Measurements from ENCODE around the gene ZNF106.

The ZNF106 gene

DNA sequence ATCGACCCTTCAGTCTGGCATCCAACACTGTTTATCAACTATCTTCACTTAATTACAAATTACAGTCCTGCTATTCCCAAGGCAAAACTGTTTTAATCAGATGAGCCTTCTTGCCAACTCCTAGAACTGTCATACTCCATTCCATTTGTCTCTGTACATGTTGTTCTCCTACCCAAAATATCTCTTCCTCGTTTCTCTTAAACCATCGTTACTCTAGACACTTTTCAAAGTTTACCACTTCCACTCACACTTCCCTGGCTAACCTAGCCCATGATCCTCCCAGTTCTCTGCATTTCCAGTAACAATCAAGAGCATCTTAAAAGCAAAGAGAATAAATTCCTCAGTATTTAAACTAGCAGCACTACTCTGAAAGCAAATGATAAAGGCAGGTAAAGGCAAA, 19.9 kb downstream of the ZNF106 start:
- DNase-seq: no peak

DNA sequence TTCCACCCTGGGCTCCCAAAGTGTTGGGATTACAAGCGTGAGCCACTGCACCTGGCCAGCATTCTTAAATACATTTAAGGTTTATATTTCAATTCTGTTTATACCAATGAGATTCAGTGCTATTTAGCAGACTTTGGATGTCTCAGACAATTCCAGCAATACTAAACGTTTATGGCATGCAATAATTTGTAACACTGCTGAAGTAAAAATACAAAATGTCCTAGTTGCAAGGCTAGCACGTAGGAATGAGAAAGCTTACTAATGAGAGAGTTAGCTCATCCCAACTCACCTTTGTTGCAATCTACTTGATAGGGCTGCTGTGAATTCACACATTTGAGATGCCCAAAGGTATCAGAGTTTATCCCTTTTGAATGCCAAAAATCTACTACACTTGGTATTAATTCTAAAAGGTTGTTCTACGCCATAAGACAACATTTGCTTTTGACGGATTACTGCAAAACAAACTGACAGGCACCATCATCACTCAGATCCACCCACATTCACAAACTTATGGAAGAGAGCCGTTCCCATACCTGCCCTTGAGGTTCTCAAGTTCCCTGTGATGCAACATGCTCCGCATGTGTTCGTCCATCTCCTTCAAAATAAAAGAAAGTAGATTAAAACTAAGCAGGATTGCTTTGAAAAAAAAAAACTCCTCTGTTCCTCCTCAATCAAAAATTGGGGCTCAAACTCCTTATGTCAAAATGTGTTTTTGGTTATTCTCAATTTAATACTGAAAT, 25.3 kb downstream of the ZNF106 start:
- DNase-seq: no peak

DNA sequence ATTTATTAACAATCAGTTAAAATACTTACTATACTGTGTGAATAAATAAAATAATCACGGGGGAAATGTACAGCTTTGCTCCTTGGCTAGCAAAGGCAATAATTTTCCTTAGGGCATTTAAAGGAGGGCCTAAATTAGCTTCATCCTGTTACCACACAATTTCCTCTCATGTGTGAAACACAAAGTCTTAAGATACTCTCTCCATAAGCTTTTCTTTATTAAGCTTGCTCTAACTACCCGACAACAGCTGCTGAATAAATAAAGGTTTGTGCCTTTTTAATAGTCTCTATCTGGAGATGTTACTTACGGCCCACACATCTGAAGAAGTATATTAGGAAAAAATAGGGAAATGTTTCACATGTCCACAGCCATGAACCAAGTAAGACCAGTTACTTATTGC, 29.7 kb downstream of the ZNF106 start:
- DNase-seq: no peak

DNA sequence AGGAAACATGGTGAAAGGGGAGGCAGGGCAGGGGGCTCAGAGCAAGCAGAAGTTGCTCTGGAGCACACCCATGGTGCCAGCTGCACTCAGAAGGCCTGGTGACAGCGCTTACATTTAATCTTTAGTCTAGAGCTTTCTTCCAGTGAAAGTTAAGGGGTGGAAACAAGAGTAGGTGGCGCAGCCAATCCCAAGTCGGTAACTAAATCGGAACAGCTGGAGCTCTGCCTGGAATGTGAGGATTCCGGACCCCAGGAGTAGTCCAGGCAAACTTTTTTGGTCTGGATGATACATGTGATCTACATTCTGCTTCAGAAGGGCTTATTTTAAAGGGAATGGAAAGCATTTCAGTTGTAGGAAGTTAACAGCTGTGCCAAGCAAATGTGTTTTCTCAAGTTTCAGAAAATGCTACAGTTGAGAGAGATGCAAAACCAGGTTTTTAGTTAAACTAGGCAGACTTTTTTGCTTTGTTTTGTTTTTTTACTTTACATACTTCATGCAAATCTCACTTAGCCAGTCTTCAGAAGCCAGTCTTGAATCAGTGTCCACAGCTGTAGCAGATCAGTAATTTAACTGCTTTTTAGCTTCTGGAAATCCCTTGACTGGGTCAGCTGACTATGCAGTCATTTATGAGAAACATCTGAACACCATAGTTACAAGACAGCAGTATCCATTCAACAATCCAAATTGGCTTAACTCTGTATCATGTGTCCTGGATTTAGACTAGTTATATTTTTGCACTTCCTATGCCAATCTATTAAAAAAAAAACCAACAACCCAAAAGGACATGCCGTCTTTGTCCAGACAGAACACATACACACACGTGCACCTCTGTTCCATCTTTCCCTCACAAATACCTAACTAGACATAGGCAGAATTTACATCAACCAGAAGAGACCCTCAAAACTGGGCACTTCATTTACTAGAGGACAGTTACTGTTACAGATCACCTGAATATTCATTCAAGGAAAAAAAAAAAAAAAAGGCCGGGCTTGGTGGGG, 33.2 kb downstream of the ZNF106 start:
- no peak for DNase-seq

DNA sequence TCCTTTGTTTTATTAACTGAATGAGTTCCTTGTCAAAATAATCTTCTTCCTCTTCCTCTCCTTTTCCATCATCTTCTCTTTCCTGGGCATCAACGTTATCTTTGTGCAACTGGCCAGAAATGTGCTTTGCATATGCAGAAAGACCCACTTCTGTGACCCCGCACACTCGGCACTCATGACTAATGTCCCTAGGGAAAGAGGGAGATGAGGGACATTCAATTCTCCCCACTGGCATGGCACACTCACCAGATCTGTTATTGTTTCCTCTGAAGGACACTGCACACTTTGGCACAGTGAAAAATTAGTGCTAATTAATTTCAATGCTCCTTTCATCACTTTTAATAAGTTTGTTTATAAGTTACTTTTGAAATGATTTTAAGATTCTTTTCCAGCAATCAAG, 34.0 kb downstream of the ZNF106 start:
- no peak for DNase-seq

DNA sequence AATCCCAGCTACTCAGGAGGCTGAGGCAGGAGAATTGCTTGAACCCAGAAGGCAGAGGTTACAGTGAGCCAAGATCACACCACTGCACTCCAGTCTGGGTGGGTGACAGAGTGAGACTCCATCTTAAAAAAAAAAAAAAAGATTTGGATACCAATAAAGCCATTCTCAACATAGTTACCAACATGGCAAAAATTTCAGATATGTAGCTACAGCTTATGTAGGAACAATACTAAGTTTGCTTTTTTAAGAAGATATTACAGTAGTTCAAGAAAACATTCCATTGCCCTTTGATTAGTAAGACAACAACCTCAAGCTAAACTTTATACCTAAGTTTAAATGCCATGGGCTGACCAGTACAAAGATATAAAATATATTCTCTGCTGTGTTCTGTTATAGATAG, 34.4 kb downstream of the ZNF106 start:
- no peak for DNase-seq

DNA sequence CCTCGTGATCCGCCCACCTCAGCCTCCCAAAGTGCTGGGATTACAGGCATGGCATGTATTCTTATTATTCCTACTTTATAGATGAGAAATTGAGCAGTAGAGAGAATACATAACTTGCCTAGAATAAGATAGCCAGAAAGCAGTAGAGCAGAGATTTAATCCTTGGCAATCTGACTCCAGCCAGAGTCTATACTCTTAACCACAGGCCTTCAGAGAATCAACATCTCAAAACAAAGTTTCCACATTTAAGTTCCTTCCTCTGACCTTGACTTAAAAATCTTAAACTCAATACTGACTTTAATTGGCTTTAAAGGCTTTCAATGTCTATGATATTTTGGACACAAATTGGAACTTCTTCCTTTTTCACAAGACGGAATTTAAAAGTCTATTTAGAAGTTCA, 37.1 kb downstream of the ZNF106 start:
- no peak for DNase-seq

DNA sequence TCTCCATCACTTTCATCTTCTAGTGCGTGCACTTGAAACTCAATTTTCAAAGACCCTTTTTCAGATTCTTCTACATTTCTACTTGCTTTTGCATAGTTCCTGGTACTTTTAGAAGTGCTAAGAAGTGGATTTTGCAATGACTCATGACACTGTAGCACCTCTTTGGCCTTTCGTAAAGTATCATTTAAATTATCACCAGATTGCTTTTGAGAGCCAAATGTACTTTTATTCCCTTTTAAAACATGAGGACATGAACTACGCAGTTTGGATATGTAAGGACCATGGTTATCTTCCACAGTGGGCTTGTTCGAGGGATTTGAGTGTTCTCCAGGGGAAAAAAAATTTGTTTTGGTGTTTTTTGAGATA, 40.5 kb downstream of the ZNF106 start:
- no peak for DNase-seq

DNA sequence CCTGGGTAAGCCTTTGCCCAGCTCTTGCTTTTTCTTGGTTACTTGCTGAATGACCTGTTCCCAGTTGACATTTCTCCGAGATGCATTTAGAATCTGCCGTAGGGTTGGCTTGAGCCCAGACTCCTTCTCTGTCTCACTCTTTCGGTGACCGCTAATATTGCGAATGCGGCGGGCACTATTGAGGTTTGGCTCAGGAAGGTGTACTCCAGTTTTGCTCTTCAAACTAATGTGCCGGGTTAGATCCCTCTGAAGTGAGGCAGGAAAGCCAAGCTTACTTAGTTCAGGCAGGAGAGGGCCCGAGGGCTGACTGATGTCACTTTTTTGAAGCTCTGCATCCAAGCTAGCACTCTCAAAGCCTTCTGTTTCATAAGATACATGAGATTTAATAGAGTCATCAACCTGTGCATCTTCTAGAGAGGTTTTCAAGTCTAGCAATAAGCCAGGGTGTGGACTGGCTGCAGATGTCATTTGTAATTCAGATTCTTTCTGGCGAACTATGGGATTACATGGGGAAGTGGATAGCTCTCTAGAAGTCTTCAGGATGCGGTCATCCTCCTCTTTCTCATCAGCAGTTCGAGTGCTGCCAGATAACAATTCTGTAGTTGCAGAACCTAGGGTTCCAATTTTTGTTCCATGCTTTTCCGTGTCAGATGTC, 41.0 kb downstream of the ZNF106 start:
- no peak for DNase-seq

DNA sequence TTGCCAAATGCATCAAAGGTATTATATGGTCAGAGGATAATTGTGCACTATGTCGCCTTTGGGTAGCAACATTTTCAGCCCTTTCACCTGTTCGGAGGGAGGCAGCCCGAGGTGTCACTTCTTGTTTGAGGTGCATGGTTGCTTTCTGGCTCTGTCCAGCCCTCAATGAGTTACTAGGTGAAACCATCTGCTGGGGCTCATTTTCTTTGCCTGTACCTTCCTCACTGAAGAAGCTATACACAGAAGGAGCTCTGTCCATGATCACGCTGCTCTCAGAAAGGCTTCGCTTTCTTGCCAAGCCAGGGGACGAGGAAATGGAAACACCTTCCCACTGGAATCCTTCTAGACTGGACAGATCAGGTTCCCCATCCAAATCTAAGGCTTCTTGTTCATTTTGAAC, 42.7 kb downstream of the ZNF106 start:
- DNase-seq: no peak

DNA sequence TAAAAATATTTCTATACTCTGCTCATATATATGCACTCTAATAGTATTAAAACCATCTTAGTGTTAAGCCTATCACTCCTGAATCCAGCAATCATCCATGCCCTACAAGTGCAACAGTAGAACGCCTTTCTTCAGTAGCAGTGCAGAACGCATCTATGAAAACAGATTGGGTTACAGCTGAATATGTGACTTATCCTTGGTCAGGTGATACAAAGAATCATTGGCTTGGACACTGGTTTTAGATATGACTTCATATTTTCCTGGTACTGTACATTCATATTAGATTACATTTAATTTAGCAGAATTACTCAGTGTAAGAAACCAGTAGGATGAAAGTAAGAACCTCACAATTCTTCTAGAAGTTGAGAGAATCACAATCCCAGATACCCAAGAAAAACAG, 43.3 kb downstream of the ZNF106 start:
- no peak for DNase-seq

DNA sequence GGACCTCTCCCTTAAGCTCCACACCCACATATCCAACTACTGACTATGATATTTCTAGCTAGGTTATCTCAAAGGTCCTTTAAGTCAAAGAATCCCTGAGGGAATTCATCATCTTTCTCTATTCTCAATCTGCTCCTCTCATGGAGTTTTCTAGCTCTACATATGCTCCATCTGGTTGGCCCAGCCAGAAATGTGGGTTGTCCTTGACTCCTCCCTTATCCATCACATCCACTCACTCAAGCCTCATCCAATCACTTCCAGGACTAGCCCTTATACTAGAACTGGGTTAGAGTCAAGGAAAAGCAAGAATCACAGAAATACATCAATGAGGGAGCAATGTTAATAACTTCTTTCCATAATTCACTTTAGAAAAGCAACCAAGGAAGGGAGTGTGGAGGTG, 45.4 kb downstream of the ZNF106 start:
- DNase-seq: no peak

DNA sequence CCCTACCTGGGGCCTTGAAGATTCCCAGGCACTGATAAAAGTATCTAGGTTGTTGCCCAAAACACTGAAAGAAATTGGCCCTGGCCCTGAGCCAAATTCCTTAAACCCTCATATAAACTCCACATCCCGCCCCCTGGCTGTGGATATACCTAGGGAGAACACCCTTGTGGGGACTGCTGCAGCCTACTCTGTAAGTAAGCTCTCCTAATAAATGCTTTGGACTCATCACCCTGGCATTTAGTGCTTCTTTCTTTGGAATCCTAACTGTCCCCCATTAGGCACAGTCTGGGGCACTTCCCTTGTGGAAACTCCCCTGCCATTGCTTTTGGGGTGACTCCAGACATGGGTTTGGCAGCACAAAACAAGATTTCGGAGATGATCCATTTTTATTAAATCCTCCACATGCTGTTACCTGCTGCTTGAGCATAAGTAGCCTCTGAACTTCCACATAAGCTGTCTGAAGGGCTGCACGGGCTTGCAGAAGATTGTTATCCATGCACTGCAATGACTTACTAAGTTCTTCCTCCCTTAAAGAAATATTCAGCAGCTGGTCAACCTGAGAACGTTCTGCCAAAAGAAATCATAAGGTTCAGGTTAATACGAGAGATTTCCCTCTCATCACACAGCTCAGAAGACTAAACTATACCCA, 46.4 kb downstream of the ZNF106 start:
- DNase-seq: no peak

DNA sequence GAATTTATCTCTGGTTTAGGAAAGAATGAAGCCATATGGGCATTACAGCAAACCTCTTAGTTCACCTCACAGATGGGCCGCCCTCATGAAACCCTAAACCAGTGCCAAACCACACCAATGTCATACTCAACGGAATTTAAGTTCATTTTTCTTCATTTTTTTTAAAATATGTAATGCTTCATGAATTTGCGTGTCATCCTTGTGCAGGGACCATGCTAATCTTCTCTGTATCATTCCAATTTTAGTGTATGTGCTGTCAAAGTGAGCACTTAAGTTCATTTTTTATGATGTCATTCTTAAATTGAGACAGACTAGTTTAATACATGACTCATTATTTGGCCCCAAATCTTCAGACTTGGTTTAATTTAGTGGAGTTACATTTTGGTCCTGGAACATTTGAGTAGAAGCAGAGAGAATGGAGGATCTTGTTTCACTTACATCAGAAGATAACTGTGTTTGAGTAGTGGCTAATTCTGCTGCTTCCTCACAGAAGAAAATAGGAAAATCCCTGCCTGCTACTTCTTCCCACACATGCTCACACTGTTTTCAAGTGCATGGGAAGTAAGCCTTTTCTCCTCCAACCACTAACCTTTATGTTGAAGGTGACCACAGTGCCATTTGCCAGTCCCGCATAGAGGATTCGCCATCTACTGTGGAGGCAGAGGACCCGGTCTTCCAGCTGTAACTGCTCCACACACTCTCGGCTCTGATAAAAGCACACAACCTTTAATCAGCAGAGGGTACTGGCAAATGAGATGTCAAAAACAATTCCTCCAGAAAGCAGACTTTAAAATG, 63.3 kb downstream of the ZNF106 start:
- no peak for DNase-seq

DNA sequence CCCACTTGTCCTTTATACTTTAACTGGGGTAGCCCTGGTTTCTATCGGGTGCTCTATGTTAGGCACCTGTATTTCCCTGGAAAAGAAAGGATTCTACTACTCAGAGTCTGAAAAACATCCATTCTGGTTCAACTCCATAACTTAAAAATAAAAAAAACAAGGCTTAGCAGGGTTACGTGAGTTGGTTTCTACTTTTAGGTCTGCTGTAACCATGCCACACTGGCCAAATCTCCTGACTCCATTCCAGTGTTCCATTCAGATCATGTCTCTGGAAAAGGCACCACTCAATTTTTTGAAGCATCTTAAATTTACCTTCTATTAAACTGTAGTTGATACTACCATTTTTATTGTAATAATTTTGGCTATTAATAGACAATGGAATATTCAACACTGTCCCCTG, 69.6 kb downstream of the ZNF106 start:
- no peak for DNase-seq

DNA sequence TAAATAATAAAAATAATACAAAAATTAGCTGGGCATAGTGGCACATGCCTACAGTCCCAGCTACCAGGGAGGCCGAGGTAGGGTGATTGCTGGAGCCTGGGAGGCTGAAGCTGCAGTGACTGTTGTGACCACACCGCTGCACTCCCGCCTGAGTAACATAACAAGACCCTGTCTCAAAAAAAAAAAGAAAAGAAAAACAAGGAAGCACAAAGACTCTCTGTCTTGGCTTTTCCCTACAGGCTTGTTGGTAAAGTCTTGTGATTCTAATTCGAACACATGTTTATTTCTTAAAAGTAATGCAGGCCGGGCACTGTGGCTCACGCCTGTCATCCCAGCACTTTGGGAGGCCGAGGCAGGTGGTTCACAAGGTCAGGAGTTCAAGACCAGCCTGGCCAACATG, 71.6 kb downstream of the ZNF106 start:
- no peak for DNase-seq

DNA sequence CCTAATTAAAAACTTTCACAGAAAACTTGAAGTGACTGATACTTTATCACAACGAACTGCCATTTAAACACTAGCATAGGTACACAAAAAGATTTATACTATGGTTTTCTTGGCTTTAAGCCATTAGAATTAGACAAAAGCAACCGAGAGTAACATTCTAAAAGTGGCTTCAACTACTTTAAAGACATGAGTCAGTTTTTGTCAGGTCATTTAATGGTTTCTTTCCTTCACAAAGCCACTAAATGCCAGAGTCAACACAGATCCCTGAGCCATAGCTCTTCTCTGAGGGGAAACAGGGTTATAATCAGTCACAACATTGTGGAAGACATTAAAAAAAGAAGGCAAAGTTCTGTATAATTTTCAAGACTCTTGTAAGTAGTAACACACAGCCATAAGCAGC, 77.0 kb downstream of the ZNF106 start:
- no peak for DNase-seq

DNA sequence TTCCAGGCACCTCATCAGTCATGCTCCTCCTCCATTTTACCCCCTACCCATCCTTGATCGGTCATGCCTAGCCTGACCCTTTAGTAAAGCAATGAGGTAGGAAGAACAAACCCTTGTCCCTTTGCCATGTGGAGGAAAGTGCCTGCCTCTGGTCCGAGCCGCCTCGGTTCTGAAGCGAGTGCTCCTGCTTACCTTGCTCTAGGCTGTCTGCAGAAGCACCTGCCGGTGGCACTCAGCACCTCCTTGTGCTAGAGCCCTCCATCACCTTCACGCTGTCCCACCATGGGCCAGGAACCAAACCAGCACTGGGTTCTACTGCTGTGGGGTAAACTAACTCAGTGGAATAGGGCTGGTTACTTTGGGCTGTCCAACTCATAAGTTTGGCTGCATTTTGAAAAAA, 79.1 kb downstream of the ZNF106 start:
- no peak for DNase-seq

DNA sequence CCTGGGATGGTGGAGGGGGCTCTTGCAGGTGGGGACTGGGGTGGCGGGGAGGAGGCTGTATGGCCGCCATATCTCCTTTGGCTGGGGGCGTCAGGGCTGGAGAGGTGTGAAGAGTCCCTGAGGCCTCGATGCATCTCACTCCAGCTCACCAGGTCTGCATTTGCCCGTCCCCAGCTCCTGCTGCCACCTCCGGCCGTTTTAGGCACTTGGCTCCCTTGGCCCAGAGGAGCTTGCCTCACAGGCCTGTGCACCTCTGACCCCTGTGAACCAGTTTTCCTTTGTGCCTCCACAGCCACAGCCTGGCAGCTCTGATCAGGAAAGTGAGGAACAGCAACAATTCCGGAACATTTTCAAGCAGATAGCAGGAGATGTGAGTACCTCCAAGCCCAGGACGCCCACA, 81.9 kb downstream of the ZNF106 start:
- DNase-seq: no peak

DNA sequence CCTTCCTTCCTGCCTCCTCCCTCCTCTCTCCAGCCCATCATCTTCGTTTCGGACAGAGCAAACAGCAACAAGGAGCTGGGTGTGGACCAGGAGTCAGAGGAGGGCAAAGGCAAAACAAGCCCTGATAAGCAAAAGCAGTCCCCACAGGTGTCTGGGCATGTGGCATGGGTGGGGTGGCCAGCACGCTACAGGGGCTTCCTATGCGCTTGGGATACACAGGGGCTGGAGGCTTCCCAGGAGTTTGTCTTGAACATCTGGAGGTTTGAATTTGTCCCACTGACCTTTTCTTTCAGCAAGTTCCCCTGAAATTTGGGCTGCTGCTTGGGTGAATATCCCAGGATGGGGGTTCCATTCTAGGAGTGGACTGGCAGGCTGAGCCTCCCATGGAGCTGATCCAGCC, 82.8 kb downstream of the ZNF106 start:
- no peak for DNase-seq

DNA sequence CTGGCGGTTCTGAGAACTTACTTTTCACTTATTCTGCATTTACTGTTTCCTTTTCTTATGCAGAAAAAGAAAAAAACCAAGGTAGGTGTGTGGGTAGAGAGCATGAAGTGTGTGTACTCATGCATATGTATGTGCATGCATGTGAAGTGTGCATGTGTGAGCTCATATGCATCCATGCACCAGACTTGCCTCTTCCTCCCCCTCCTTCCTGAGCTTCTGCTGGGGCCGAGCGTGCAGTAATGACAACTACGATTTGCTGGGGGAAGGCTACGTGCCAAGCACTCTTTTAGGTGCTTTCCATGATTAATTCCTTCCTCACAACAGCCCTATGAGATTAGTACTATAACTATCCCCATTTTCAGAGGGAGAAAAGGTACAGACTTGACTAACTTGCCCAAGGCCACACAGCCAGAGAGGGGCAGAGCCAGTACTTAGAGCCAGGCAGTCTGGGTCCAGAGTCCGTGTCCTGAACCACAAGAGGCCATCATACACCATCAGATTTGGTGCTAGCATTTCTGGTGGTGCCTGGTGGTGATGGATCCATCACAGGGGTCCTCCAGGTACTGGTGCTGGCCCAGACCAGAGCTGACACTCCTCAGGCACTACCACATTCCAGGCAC, 85.0 kb downstream of the ZNF106 start:
- DNase-seq: no peak

Measured in DMS79 (cell line).